Neuronal stem cell (in vitro differentiated cells): ENCODE measurements around the gene WDR81.

ENCODE experiments used
- DNase-seq: peaks from one replicate; pipeline ENCODE4 v3.0.0-alpha.2; 2013; ENCODE audit warnings: low spot score
- H2AFZ ChIP-seq: one replicate; pipeline ENCODE4 v1.6.1; 2013; ENCODE audit warnings: mild to moderate bottlenecking, low read length, inconsistent platforms
- H2AK5ac ChIP-seq: 2 replicates; pipeline ENCODE4 v1.6.1; 2013; ENCODE audit warnings: low read depth, mild to moderate bottlenecking, inconsistent platforms, low read length, moderate library complexity, mixed read lengths
- H2BK120ac ChIP-seq: 2 replicates; pipeline ENCODE4 v1.6.1; 2013; ENCODE audit warnings: low read depth, mild to moderate bottlenecking, inconsistent platforms, low read length, moderate library complexity, mixed read lengths
- H2BK12ac ChIP-seq: one replicate; pipeline ENCODE4 v1.6.1; 2013; ENCODE audit warnings: low read length, inconsistent platforms
- H2BK15ac ChIP-seq: 2 replicates; pipeline ENCODE4 v1.6.1; 2013; ENCODE audit warnings: mild to moderate bottlenecking, low read length, inconsistent platforms, mixed read lengths
- H2BK5ac ChIP-seq: one replicate; pipeline ENCODE4 v1.6.1; 2013; ENCODE audit warnings: inconsistent platforms, mild to moderate bottlenecking, low read length, moderate library complexity
- H3K14ac ChIP-seq: one replicate; pipeline ENCODE4 v1.6.1; 2013; ENCODE audit warnings: low read length, inconsistent platforms
- H3K18ac ChIP-seq: 2 replicates; pipeline ENCODE4 v1.6.1; 2013; ENCODE audit warnings: low read length, inconsistent platforms
- H3K23ac ChIP-seq: 2 replicates; pipeline ENCODE4 v1.6.1; 2013; ENCODE audit warnings: low read depth, mild to moderate bottlenecking, mixed read lengths, low read length, inconsistent platforms; ENCODE audit not compliant: poor library complexity
- H3K27ac ChIP-seq: replicated peaks from 3 replicates; pipeline ENCODE4 v1.5.1; 2013; ENCODE audit warnings: low read length, inconsistent platforms
- H3K27me3 ChIP-seq, 3 experiments: 2 replicates each; pipeline ENCODE4 v1.6.1; 2013; ENCODE audit warnings: low read length in 3 of 3, mild to moderate bottlenecking in 2 of 3, inconsistent platforms in 1 of 3, low read depth in 1 of 3, mixed read lengths in 1 of 3, moderate library complexity in 1 of 3; ENCODE audit not compliant: control insufficient read depth in 3 of 3, insufficient read depth in 3 of 3
- H3K36me3 ChIP-seq, 2 donors: replicated peaks in 1 of 2; 2 replicates each; pipeline ENCODE4 v1.6.1; 2013; ENCODE audit warnings: low read length in 2 of 2; ENCODE audit not compliant: control insufficient read depth in 2 of 2, insufficient read depth in 2 of 2
- H3K4ac ChIP-seq: 2 replicates; pipeline ENCODE4 v1.6.1; 2013; ENCODE audit warnings: inconsistent platforms, mild to moderate bottlenecking, low read length, moderate library complexity
- H3K4me1 ChIP-seq, 2 donors: 1 replicate in 1 of 2; 2 replicates in 1 of 2; pipeline ENCODE4 v1.6.1; 2013; ENCODE audit warnings: low read length in 2 of 2, low read depth in 1 of 2; ENCODE audit not compliant: control insufficient read depth in 2 of 2, insufficient read depth in 1 of 2
- H3K4me2 ChIP-seq: one replicate; pipeline ENCODE4 v1.6.1; 2013; ENCODE audit warnings: mild to moderate bottlenecking, low read length, inconsistent platforms; ENCODE audit not compliant: insufficient read depth, poor library complexity, severe bottlenecking
- H3K4me3 ChIP-seq, 2 donors: 2 replicates each; pipeline ENCODE4 v1.5.1; 2013; ENCODE audit warnings: low read length in 2 of 2, mild to moderate bottlenecking in 2 of 2, inconsistent platforms in 1 of 2, moderate library complexity in 1 of 2
- H3K79me1 ChIP-seq: one replicate; pipeline ENCODE4 v1.6.1; 2013; ENCODE audit warnings: low read depth, mild to moderate bottlenecking, inconsistent platforms, low read length, moderate library complexity
- H3K9ac ChIP-seq: one replicate; pipeline ENCODE4 v1.6.1; 2013; ENCODE audit warnings: mild to moderate bottlenecking, low read depth, low read length, inconsistent platforms; ENCODE audit not compliant: poor library complexity
- H3K9me3 ChIP-seq, 2 donors: replicated peaks in 1 of 2; 2 replicates each; pipeline versions ENCODE3 to v1.6.1; 2013; ENCODE audit warnings: low read length in 2 of 2, mild to moderate bottlenecking in 2 of 2, inconsistent platforms in 1 of 2, low read depth in 1 of 2, mixed read lengths in 1 of 2, moderate library complexity in 1 of 2; ENCODE audit not compliant: control insufficient read depth in 2 of 2, insufficient read depth in 1 of 2
- H4K8ac ChIP-seq: one replicate; pipeline ENCODE4 v1.6.1; 2013; ENCODE audit warnings: low read depth, mild to moderate bottlenecking, inconsistent platforms, low read length, moderate library complexity
- H4K91ac ChIP-seq: one replicate; pipeline ENCODE4 v1.6.1; 2013; ENCODE audit warnings: low read length, low read depth, mild to moderate bottlenecking, inconsistent platforms; ENCODE audit not compliant: poor library complexity
- WGBS, 2 donors: extraction: QIAGEN DNeasy Blood & Tissue Kit; methylation state at CpG; one replicate each; pipeline ENCODE4 v1.1.7; 2013; ENCODE audit warnings: missing lambda C conversion rate in 2 of 2, mixed read lengths in 1 of 2; ENCODE audit not compliant: insufficient read length in 2 of 2, insufficient replicate concordance in 1 of 2; ENCODE audit errors: extremely low coverage in 2 of 2; 5-methylcytosine and 5-hydroxymethylcytosine counted together

Gene WDR81

GRCh38 chr17:1731194-1731506, 6.6 kb downstream of the WDR81 start:
- H3K18ac ChIP-seq = no peak overlapping the region
- H2AK5ac ChIP-seq = no peak overlapping the region
- H3K9ac ChIP-seq = peak overlapping the region; percentile 21
- no peak overlapping the region for H3K14ac ChIP-seq
- no peaks in the 10 kb centered on the region for H3K4me1 ChIP-seq
- no peak overlapping the region for H2BK15ac ChIP-seq
- peaks cover 4 to 7% of the 10 kb centered on the region in 2 donors for H3K36me3 ChIP-seq
- peak overlapping the region; percentile 55 for H3K23ac ChIP-seq
- H2AFZ ChIP-seq = no peak overlapping the region
- peak overlapping the region; percentile 39 for H2BK5ac ChIP-seq
- H3K79me1 ChIP-seq = peaks cover 8% of the 10 kb centered on the region
- no peak overlapping the region for H3K4ac ChIP-seq
- no peak overlapping the region for H3K27ac ChIP-seq
- no peak overlapping the region for H4K8ac ChIP-seq
- H4K91ac ChIP-seq = no peak overlapping the region
- H3K4me3 ChIP-seq = no peak overlapping the region
- no peak overlapping the region for H3K4me2 ChIP-seq
- H2BK120ac ChIP-seq = no peak overlapping the region
- no peaks in the 10 kb centered on the region for H3K9me3 ChIP-seq
- DNase-seq = no peak
- peak overlapping the region; percentile 41 for H2BK12ac ChIP-seq
- no CpG with 5 or more reads among the region's 10 CpGs for WGBS, 2 donors
- H3K27me3 ChIP-seq = no peaks in the 10 kb centered on the region

GRCh38 chr17:1732241-1732832, 7.8 kb downstream of the WDR81 start:
- H3K4me1 ChIP-seq = peaks cover 5 to 10% of the 10 kb centered on the region in 2 donors
- no peak overlapping the region for H2BK12ac ChIP-seq
- no peaks in the 10 kb centered on the region for H3K9me3 ChIP-seq
- H3K27me3 ChIP-seq = no peaks in the 10 kb centered on the region
- no peak overlapping the region for H2BK120ac ChIP-seq
- no peak overlapping the region for H3K4ac ChIP-seq
- no peak for DNase-seq
- WGBS, 2 donors = no CpG with 5 or more reads among the region's 22 CpGs
- no peak overlapping the region for H3K27ac ChIP-seq
- no peak overlapping the region for H3K23ac ChIP-seq
- peak overlapping the region; percentile 38 for H3K14ac ChIP-seq
- peak overlapping the region; percentile 53 for H3K9ac ChIP-seq
- H2BK15ac ChIP-seq = no peak overlapping the region
- H4K91ac ChIP-seq = no peak overlapping the region
- peaks cover 4 to 7% of the 10 kb centered on the region in 2 donors for H3K36me3 ChIP-seq
- peaks cover 7% of the 10 kb centered on the region for H3K79me1 ChIP-seq
- no peak overlapping the region for H3K4me3 ChIP-seq
- H2AK5ac ChIP-seq = no peak overlapping the region
- H3K4me2 ChIP-seq = no peak overlapping the region
- no peak overlapping the region for H2AFZ ChIP-seq
- no peak overlapping the region for H3K18ac ChIP-seq
- no peak overlapping the region for H4K8ac ChIP-seq
- no peak overlapping the region for H2BK5ac ChIP-seq

- no peak for DNase-seq
- H3K9ac ChIP-seq = peak overlapping the region; percentile 53
- no peaks in the 10 kb centered on the region for H3K9me3 ChIP-seq
- H3K79me1 ChIP-seq = peaks cover 5% of the 10 kb centered on the region
- no peak overlapping the region for H3K27ac ChIP-seq
- no peak overlapping the region for H2BK12ac ChIP-seq
- H3K23ac ChIP-seq = no peak overlapping the region
- WGBS, 2 donors = no CpG with 5 or more reads among the region's 11 CpGs
- H3K4me2 ChIP-seq = no peak overlapping the region
- no peak overlapping the region for H2BK5ac ChIP-seq
- no peak overlapping the region for H4K91ac ChIP-seq
- peaks cover 4 to 7% of the 10 kb centered on the region in 2 donors for H3K36me3 ChIP-seq
- H3K27me3 ChIP-seq = no peaks in the 10 kb centered on the region
- H2AK5ac ChIP-seq = no peak overlapping the region
- H2BK120ac ChIP-seq = no peak overlapping the region
- no peak overlapping the region for H3K18ac ChIP-seq
- no peak overlapping the region for H3K4me3 ChIP-seq
- H3K4ac ChIP-seq = no peak overlapping the region
- peaks cover 5 to 11% of the 10 kb centered on the region in 2 donors for H3K4me1 ChIP-seq
- H3K14ac ChIP-seq = no peak overlapping the region
- no peak overlapping the region for H2AFZ ChIP-seq
- no peak overlapping the region for H4K8ac ChIP-seq
- H2BK15ac ChIP-seq = no peak overlapping the region
These were observed 8.4 kb downstream of the WDR81 start for GRCh38 chr17:1732833-1733321.

GRCh38 chr17:1733759-1734158, 9.3 kb downstream of the WDR81 start:
- WGBS, 2 donors = no CpG with 5 or more reads among the region's 38 CpGs
- no peak for DNase-seq
- no peak overlapping the region for H3K14ac ChIP-seq

More at GRCh38 chr17:1733759-1734158, 9.3 kb downstream of the WDR81 start:
- Histone ChIP-seq H4K91ac (no peak overlapping the region), H2BK5ac (peak overlapping the region; percentile 39), H2AFZ (no peak overlapping the region), H3K4me3 (no peak overlapping the region), H3K27ac (no peak overlapping the region), H2BK12ac (no peak overlapping the region), H3K27me3 (no peaks in the 10 kb centered on the region), H3K36me3 (peaks cover 0 to 4% of the 10 kb centered on the region in 2 donors), H3K4me2 (no peak overlapping the region), H3K9me3 (no peaks in the 10 kb centered on the region), H3K4ac (no peak overlapping the region), H3K18ac (no peak overlapping the region), H3K9ac (no peak overlapping the region), H4K8ac (no peak overlapping the region), H2BK15ac (no peak overlapping the region), H3K4me1 (peaks cover 5 to 11% of the 10 kb centered on the region in 2 donors), H3K23ac (peak overlapping the region; percentile 65), H2AK5ac (peak overlapping the region; percentile 75), H3K79me1 (peaks cover 2% of the 10 kb centered on the region), H2BK120ac (no peak overlapping the region)
